HEK293 (cell line): ENCODE data around the gene C1QTNF1.

Experiments used
- CTCF ChIA-PET: fragments of 350-600 bp; formaldehyde crosslinking; extraction: SDS; loops from one replicate; lab custom pipeline; 2021; ENCODE audit warnings: antibody characterized with exemption; lab: Yijun Ruan, JAX
- POLR2A ChIA-PET: fragments of 300-600 bp; formaldehyde crosslinking; extraction: SDS; loops from one replicate; lab custom pipeline; 2020; ENCODE audit warnings: antibody characterized with exemption, inconsistent platforms; lab: Yijun Ruan, JAX
- H3K27ac ChIP-seq: fragments of 200-500 bp; sonication (Bioruptor generic); 2 replicates; pipeline ENCODE4 v1.5.1; 2014; ENCODE audit warnings: low read depth, low read length, control low read depth, inconsistent platforms; ENCODE audit errors: extremely low read depth
- H3K36me3 ChIP-seq, 2 experiments: fragments of 200-500 bp in 1 of 2; sonication (Bioruptor generic) in 1 of 2; 1 replicate in 1 of 2; 2 replicates in 1 of 2; pipeline ENCODE4 v1.5.1; 2014 to 2017; ENCODE audit warnings: inconsistent platforms in 2 of 2, low read length in 2 of 2; ENCODE audit not compliant: control insufficient read depth in 2 of 2, insufficient read depth in 1 of 2
- H3K4me1 ChIP-seq: fragments of 200-500 bp; sonication (Bioruptor generic); 2 replicates; pipeline ENCODE4 v1.5.1; 2014; ENCODE audit warnings: mild to moderate bottlenecking, low read length, inconsistent platforms; ENCODE audit not compliant: control insufficient read depth, insufficient read depth
- H3K4me3 ChIP-seq: 2 replicates; pipeline ENCODE4 v1.5.1; 2011; ENCODE audit warnings: low read depth, mild to moderate bottlenecking, control low read depth, low read length, moderate library complexity
- H3K9me3 ChIP-seq: fragments of 200-500 bp; sonication (Bioruptor generic); 2 replicates; pipeline ENCODE4 v1.5.1; 2014; ENCODE audit warnings: low read depth, low read length, inconsistent platforms; ENCODE audit not compliant: control insufficient read depth, insufficient read depth
- FEZF1 ChIP-seq: fragments of 450-650 bp; formaldehyde crosslinking; IDR thresholded peaks from 2 replicates; pipeline ENCODE4 v1.5.1; 2016; ENCODE audit warnings: missing biosample characterization, missing genetic modification characterization
- GLIS2 ChIP-seq: fragments of 450-650 bp; formaldehyde crosslinking; IDR thresholded peaks from 2 replicates; pipeline ENCODE4 v1.5.1; 2016; ENCODE audit warnings: missing biosample characterization, missing genetic modification characterization
- MEIS1 ChIP-seq: sonication (generic); formaldehyde crosslinking; IDR thresholded peaks from 2 replicates; pipeline ENCODE4 v1.8.1; 2022; ENCODE audit warnings: missing genetic modification reagents, mild to moderate bottlenecking, borderline replicate concordance
- SALL2 ChIP-seq: fragments of 450-650 bp; formaldehyde crosslinking; IDR thresholded peaks from 2 replicates; pipeline ENCODE4 v1.5.0; 2017; ENCODE audit warnings: missing biosample characterization, mild to moderate bottlenecking, missing genetic modification characterization, borderline replicate concordance
- TCF7L2 ChIP-seq: IDR thresholded peaks from 2 replicates; pipeline ENCODE4 v1.6.1; 2011; ENCODE audit warnings: low read depth, mild to moderate bottlenecking, inconsistent platforms, low read length, moderate library complexity, borderline replicate concordance
- TRIM28 ChIP-seq: IDR thresholded peaks from 2 replicates; pipeline ENCODE4 v1.6.1; 2011; ENCODE audit warnings: low read length, control low read depth, borderline replicate concordance
- YY2 ChIP-seq: fragments of 450-650 bp; formaldehyde crosslinking; IDR thresholded peaks from 2 replicates; pipeline ENCODE4 v1.5.1; 2016; ENCODE audit warnings: missing biosample characterization, missing genetic modification characterization
- ZBTB17 ChIP-seq: fragments of 450-650 bp; formaldehyde crosslinking; IDR thresholded peaks from 2 replicates; pipeline ENCODE4 v1.5.1; 2016; ENCODE audit warnings: missing biosample characterization, missing genetic modification characterization
- ZBTB48 ChIP-seq: fragments of 450-650 bp; formaldehyde crosslinking; IDR thresholded peaks from 2 replicates; pipeline ENCODE4 v1.5.1; 2016; ENCODE audit warnings: missing biosample characterization, missing genetic modification characterization
- ZBTB7A ChIP-seq: fragments of 450-650 bp; formaldehyde crosslinking; IDR thresholded peaks from 2 replicates; pipeline ENCODE4 v1.5.1; 2016; ENCODE audit warnings: low read depth, missing biosample characterization, missing genetic modification characterization
- ZNF138 ChIP-seq: fragments of 450-650 bp; formaldehyde crosslinking; IDR thresholded peaks from 2 replicates; pipeline ENCODE4 v1.5.1; 2016; ENCODE audit warnings: missing biosample characterization, missing genetic modification characterization, borderline replicate concordance
- ZNF146 ChIP-seq: fragments of 450-650 bp; formaldehyde crosslinking; IDR thresholded peaks from 2 replicates; pipeline ENCODE4 v1.5.1; 2016; ENCODE audit warnings: missing biosample characterization, missing genetic modification characterization
- ZNF155 ChIP-seq: fragments of 450-650 bp; formaldehyde crosslinking; IDR thresholded peaks from 2 replicates; pipeline ENCODE4 v1.5.1; 2016; ENCODE audit warnings: missing biosample characterization, missing genetic modification characterization
- ZNF354C ChIP-seq: fragments of 450-650 bp; formaldehyde crosslinking; IDR thresholded peaks from 2 replicates; pipeline ENCODE4 v1.5.1; 2016; ENCODE audit warnings: missing biosample characterization, missing genetic modification characterization, low read depth, borderline replicate concordance
- ZNF416 ChIP-seq: fragments of 450-650 bp; formaldehyde crosslinking; IDR thresholded peaks from 2 replicates; pipeline ENCODE4 v1.5.1; 2016; ENCODE audit warnings: missing biosample characterization, missing genetic modification characterization
- ZNF423 ChIP-seq: fragments of 450-650 bp; formaldehyde crosslinking; IDR thresholded peaks from 2 replicates; pipeline ENCODE4 v1.5.1; 2016; ENCODE audit warnings: missing biosample characterization, missing genetic modification characterization
- ZNF521 ChIP-seq: fragments of 450-650 bp; formaldehyde crosslinking; IDR thresholded peaks from 2 replicates; pipeline ENCODE4 v1.5.1; 2017; ENCODE audit warnings: missing biosample characterization, mild to moderate bottlenecking, missing genetic modification characterization
- ZNF660 ChIP-seq: fragments of 450-650 bp; IDR thresholded peaks from 2 replicates; pipeline ENCODE4 v1.5.1; 2018; ENCODE audit warnings: missing biosample characterization, mild to moderate bottlenecking, missing genetic modification characterization
- ZNF791 ChIP-seq: fragments of 450-650 bp; formaldehyde crosslinking; IDR thresholded peaks from 2 replicates; pipeline ENCODE4 v1.5.1; 2016; ENCODE audit warnings: missing biosample characterization, missing genetic modification characterization
- ZNF792 ChIP-seq: fragments of 450-650 bp; formaldehyde crosslinking; IDR thresholded peaks from 2 replicates; pipeline ENCODE4 v1.5.1; 2016; ENCODE audit warnings: missing biosample characterization, missing genetic modification characterization
- ZXDB ChIP-seq: fragments of 450-650 bp; formaldehyde crosslinking; IDR thresholded peaks from 2 replicates; pipeline ENCODE4 v1.5.1; 2016; ENCODE audit warnings: missing biosample characterization, missing genetic modification characterization

The C1QTNF1 gene

GRCh38 chr17:78991017-78991738 is 32.8 kb upstream of the C1QTNF1 start (continued):
- TF ChIP-seq FEZF1 (tag by site-specific recombination): no peak
- no peak for TF ChIP-seq MEIS1
- no peak for TF ChIP-seq GLIS2 (tag by site-specific recombination)
- TF ChIP-seq ZNF521 (tag by site-specific recombination): no peak

- POLR2A ChIA-PET: no interaction called here
- CTCF ChIA-PET: interaction anchor here (0.7 to 2.2 kb wide), 10 partner anchors 11 to 242 kb away, joined by 3 to 21 read pairs (median 6); partner anchors contain the start of gene LGALS3BP
- H3K36me3 ChIP-seq: peaks cover 4 to 69% of the 10 kb centered on the region in 2 experiments
Measured at GRCh38 chr17:78991906-78992532, 31.9 kb upstream of the C1QTNF1 start.

GRCh38 chr17:78992542-78993212 is 31.3 kb upstream of the C1QTNF1 start:
- no peak overlapping the region for H3K27ac ChIP-seq
- no peaks in the 10 kb centered on the region for H3K4me1 ChIP-seq
- H3K36me3 ChIP-seq: peaks cover 4 to 76% of the 10 kb centered on the region in 2 experiments
- no peak overlapping the region for H3K4me3 ChIP-seq
- POLR2A ChIA-PET: no interaction called here
- TF ChIP-seq ZNF521 (tag by site-specific recombination) (no peak), SALL2 (no peak), ZBTB17 (tag by site-specific recombination) (no peak), ZNF423 (tag by site-specific recombination) (no peak), ZNF792 (tag by site-specific recombination) (no peak), YY2 (tag by site-specific recombination) (no peak)
- H3K9me3 ChIP-seq: no peaks in the 10 kb centered on the region
- CTCF ChIA-PET: interaction anchor here (0.6 to 2.3 kb wide), 14 partner anchors 9 to 399 kb away, joined by 3 to 21 read pairs (median 8); partner anchors contain the start of genes ENGASE and LGALS3BP

More at GRCh38 chr17:78991906-78992532, 31.9 kb upstream of the C1QTNF1 start:
- Histone ChIP-seq H3K4me1 (0 out of 2 replicates have a peak, but pooled peaks cover under 1% of the 10 kb centered on the region), H3K4me3 (no peak overlapping the region), H3K27ac (no peak overlapping the region), H3K9me3 (no peaks in the 10 kb centered on the region)
- TF ChIP-seq TCF7L2 (no peak), ZNF354C (tag by site-specific recombination) (no peak), ZNF660 (tag by site-specific recombination) (no peak), ZNF416 (tag by site-specific recombination) (no peak), ZNF155 (no peak), ZXDB (tag by site-specific recombination) (no peak), ZNF138 (tag by site-specific recombination) (no peak), TRIM28 (no peak), ZBTB7A (tag by site-specific recombination) (no peak), ZNF146 (tag by site-specific recombination) (no peak), ZNF791 (tag by site-specific recombination) (no peak), ZBTB48 (tag by site-specific recombination) (no peak)
